OCI-LY1 (cell line): ENCODE measurements around the gene CIAO3.

Experiments
- H2AFZ ChIP-seq: fragments of 200-600 bp; sonication (generic), shearing (Covaris generic); 2 replicates; pipeline ENCODE4 v1.6.0; 2014; ENCODE audit warnings: antibody characterized with exemption, mild to moderate bottlenecking, low read length
- H3F3A ChIP-seq: fragments of 200-600 bp; sonication (generic), shearing (Covaris generic); 2 replicates; pipeline ENCODE4 v1.6.0; 2014; ENCODE audit warnings: mild to moderate bottlenecking, antibody characterized with exemption, low read length, moderate library complexity; ENCODE audit not compliant: insufficient read depth
- H3K27ac ChIP-seq: fragments of 200-600 bp; sonication (generic); 2 replicates; pipeline ENCODE4 v1.5.1; 2014; ENCODE audit warnings: low read length, mixed run types, mild to moderate bottlenecking, low read depth; ENCODE audit not compliant: poor library complexity, severe bottlenecking
- H3K27me3 ChIP-seq: fragments of 200-600 bp; sonication (generic); 2 replicates; pipeline ENCODE4 v1.6.0; 2014; ENCODE audit warnings: antibody characterized with exemption, mild to moderate bottlenecking, low read length, moderate library complexity; ENCODE audit not compliant: insufficient read depth
- H3K36me3 ChIP-seq: fragments of 200-600 bp; sonication (generic); 2 replicates; pipeline ENCODE4 v1.6.1; 2014; ENCODE audit warnings: mild to moderate bottlenecking, antibody characterized with exemption, low read length, moderate library complexity, mixed read lengths; ENCODE audit not compliant: insufficient read depth
- H3K4me1 ChIP-seq: fragments of 200-600 bp; sonication (generic); 2 replicates; pipeline ENCODE4 v1.5.1; 2014; ENCODE audit warnings: mild to moderate bottlenecking, low read length, moderate library complexity; ENCODE audit not compliant: insufficient read depth, severe bottlenecking
- H3K4me2 ChIP-seq: fragments of 200-600 bp; sonication (generic), shearing (Covaris generic); 2 replicates; pipeline ENCODE4 v1.6.1; 2014; ENCODE audit warnings: low read length
- H3K4me3 ChIP-seq: fragments of 200-600 bp; sonication (generic); 2 replicates; pipeline ENCODE4 v1.5.1; 2014; ENCODE audit warnings: low read length, low read depth, mild to moderate bottlenecking, mixed read lengths; ENCODE audit not compliant: poor library complexity, severe bottlenecking
- H3K79me2 ChIP-seq: fragments of 200-600 bp; shearing (Covaris generic); 2 replicates; pipeline ENCODE4 v1.6.1; 2016; ENCODE audit warnings: mixed run types, low read length, mixed read lengths; ENCODE audit not compliant: insufficient read depth
- H3K9ac ChIP-seq: fragments of 200-600 bp; sonication (generic), shearing (Covaris generic); 2 replicates; pipeline ENCODE4 v1.6.1; 2014; ENCODE audit warnings: mild to moderate bottlenecking, low read length, mixed read lengths
- H3K9me2 ChIP-seq: fragments of 200-600 bp; sonication (generic), shearing (Covaris generic); 2 replicates; pipeline ENCODE4 v1.6.1; 2014; ENCODE audit warnings: low read depth, mild to moderate bottlenecking, low read length, mixed read lengths
- H3K9me3 ChIP-seq: fragments of 200-600 bp; shearing (Covaris generic); 2 replicates; pipeline ENCODE4 v1.6.1; 2014; ENCODE audit warnings: low read length, mixed read lengths
- H4K20me1 ChIP-seq: fragments of 200-600 bp; sonication (generic), shearing (Covaris generic); 2 replicates; pipeline ENCODE4 v1.6.0; 2016; ENCODE audit warnings: mild to moderate bottlenecking, low read length; ENCODE audit not compliant: insufficient read depth
- EZH2 ChIP-seq: fragments of 200-600 bp; sonication (generic), shearing (Covaris generic); IDR thresholded peaks from 2 replicates; pipeline ENCODE4 v1.8.0; 2017; ENCODE audit warnings: borderline replicate concordance, mixed run types, mild to moderate bottlenecking, antibody characterized with exemption, low read length, moderate library complexity, mixed read lengths
- TF ChIP-seq, protein P1 (sequence below): fragments of 200-600 bp; sonication (generic), shearing (Covaris generic); IDR thresholded peaks from 2 replicates; pipeline ENCODE4 v1.5.1; 2017; ENCODE audit warnings: mild to moderate bottlenecking, antibody characterized with exemption, low read length, moderate library complexity, mixed read lengths

The CIAO3 gene

DNA sequence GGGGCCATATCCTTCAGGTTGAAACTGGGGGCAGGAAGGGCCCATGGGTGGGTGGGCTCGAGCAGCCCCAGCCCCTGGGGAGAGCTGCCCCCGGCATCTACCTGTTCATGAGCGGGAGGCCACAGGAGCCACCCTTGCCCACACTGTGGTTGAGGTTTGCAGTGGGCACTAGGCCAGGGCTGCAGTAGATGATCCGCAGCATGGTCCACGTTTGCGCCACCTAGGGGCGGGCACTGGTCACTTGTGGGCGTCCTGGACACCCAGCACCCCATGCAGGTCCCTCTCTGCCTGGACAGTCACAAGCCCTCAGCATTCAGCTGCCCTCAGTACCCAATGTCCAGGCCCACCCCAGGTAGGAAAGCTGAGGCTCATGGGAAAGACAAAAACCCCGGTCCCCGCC, 54.8 kb downstream of the CIAO3 start:
- H2AFZ ChIP-seq, result no peak overlapping the region
- no peaks in the 10 kb centered on the region for H3K9me3 ChIP-seq
- H3K9ac ChIP-seq, result no peak overlapping the region
- H4K20me1 ChIP-seq, result no peaks in the 10 kb centered on the region
- H3K4me3 ChIP-seq, result no peak overlapping the region
- peaks cover 58% of the 10 kb centered on the region for H3K4me1 ChIP-seq
- no peaks in the 10 kb centered on the region for H3K9me2 ChIP-seq
- H3K27me3 ChIP-seq, result no peaks in the 10 kb centered on the region
- H3K27ac ChIP-seq, result no peak overlapping the region
- no peaks in the 10 kb centered on the region for H3F3A ChIP-seq
- no peak overlapping the region for H3K4me2 ChIP-seq
- peaks cover 38% of the 10 kb centered on the region for H3K36me3 ChIP-seq
- 0 out of 2 replicates have a peak, but pooled peaks cover 5% of the 10 kb centered on the region for H3K79me2 ChIP-seq
- TF ChIP-seq EZH2, result no peak
- TF ChIP-seq, protein P1, sequence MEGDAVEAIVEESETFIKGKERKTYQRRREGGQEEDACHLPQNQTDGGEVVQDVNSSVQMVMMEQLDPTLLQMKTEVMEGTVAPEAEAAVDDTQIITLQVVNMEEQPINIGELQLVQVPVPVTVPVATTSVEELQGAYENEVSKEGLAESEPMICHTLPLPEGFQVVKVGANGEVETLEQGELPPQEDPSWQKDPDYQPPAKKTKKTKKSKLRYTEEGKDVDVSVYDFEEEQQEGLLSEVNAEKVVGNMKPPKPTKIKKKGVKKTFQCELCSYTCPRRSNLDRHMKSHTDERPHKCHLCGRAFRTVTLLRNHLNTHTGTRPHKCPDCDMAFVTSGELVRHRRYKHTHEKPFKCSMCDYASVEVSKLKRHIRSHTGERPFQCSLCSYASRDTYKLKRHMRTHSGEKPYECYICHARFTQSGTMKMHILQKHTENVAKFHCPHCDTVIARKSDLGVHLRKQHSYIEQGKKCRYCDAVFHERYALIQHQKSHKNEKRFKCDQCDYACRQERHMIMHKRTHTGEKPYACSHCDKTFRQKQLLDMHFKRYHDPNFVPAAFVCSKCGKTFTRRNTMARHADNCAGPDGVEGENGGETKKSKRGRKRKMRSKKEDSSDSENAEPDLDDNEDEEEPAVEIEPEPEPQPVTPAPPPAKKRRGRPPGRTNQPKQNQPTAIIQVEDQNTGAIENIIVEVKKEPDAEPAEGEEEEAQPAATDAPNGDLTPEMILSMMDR, result peak; percentile 22; the same call in 1 of the 2 replicates

DNA sequence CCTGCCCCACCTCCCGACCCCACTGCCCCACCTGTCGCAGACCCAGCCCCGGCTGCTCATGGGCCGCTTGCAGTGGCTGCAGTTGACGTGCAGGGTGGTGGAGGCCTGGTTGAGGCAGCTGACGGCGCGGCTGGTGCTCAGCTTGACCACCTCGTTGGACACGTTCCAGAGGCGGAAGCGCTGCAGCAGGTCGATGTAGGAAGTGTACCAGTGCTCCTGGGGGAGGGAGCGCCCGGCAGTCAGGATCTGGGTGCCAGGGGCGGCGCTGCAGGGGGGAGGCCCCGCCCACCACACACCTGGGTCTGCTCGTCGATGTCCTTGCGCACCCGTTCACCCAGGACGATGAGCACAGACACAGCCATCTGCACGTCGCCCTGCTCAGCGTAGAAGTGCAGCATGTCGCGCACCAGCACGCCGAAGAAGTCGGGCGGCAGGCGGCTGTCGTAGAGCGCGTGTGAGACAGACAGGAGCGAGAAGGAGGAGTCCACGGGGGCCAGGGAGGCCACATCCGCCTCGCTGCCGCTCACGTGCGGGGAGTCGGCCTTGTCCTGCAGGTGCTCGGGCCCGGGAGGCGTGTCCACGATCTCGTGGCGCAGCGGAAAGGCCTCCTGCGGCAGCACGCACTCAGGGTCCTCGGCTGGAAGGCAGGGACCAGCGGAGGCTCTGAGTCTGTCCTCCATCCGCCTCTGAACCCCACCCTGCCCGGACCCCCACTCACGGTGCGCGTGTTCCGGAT, 55.7 kb downstream of the CIAO3 start:
- H3K9me2 ChIP-seq, result no peaks in the 10 kb centered on the region
- H3K9me3 ChIP-seq, result no peaks in the 10 kb centered on the region
- H3K27ac ChIP-seq, result peak overlapping the region; percentile 23
- H3K4me1 ChIP-seq, result peaks cover 56% of the 10 kb centered on the region
- H3K9ac ChIP-seq, result no peak overlapping the region
- peak overlapping the region; percentile 86 for H3K4me3 ChIP-seq
- 0 out of 2 replicates have a peak, but pooled peaks cover 8% of the 10 kb centered on the region for H3K79me2 ChIP-seq
- H3K36me3 ChIP-seq, result peaks cover 38% of the 10 kb centered on the region
- peak overlapping the region; percentile 98; the same call in 1 of the 2 replicates for H3K4me2 ChIP-seq
- TF ChIP-seq, protein P1, result no peak
- no peak for TF ChIP-seq EZH2
- H3F3A ChIP-seq, result no peaks in the 10 kb centered on the region
- H2AFZ ChIP-seq, result no peak overlapping the region
- no peaks in the 10 kb centered on the region for H3K27me3 ChIP-seq
- H4K20me1 ChIP-seq, result no peaks in the 10 kb centered on the region

DNA sequence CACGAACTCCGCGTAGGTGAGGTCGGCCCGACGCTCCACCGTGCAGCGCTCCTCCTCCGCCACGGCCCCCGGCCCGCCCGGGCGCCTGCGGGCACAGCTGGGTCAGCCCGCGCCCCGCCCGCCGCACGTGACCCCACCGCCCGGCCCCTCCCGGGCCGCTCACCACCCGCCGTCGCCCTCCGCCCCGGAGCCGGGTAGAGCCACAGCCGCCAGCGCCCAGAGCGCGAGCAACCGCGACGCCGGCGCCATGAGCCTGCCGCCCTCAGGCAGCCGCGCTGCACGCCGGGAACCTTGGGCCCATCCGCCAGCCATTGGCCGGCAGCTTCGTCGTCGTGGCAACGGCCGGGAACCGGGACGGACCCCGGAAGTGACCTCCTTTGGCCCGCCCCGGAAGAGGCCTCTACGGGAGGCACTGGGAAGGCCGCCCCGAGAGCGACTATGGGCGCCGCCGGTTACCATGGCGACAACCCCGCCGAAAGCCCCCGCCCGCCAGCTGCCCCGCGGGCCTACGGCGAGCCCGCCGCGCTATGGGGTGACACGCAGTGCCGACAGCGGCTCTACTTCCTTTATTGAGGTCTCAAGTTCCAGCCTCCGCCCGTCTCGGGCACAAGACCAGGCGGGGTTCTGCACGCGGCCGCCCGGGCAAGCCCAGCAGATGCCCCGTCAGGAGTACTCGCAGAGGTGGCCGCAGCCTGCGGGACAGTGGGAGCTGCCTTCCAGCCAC, 56.6 kb downstream of the CIAO3 start, which contains the start of gene JMJD8:
Gene JMJD8 (minus strand): TSS at position 264 of the 724 bp plus-strand sequence. CDS start 15 bp downstream, at position 249.
- TF ChIP-seq, protein P1, result no peak
- no peak for TF ChIP-seq EZH2
- Histone ChIP-seq H3K4me1 (peaks cover 53% of the 10 kb centered on the region), H3K27me3 (no peaks in the 10 kb centered on the region), H3K9ac (peak within 1 kb of the TSS; percentile 82), H3K36me3 (peaks cover 38% of the 10 kb centered on the region), H3K4me3 (peak within 1 kb of the TSS; percentile 86), H3K9me2 (no peaks in the 10 kb centered on the region), H2AFZ (no peak within 1 kb of the TSS), H4K20me1 (no peaks in the 10 kb centered on the region), H3K9me3 (no peaks in the 10 kb centered on the region), H3K4me2 (peak within 1 kb of the TSS; percentile 98), H3K27ac (peak within 1 kb of the TSS; percentile 62), H3K79me2 (0 out of 2 replicates have a peak, but pooled peaks cover 8% of the 10 kb centered on the region), H3F3A (no peaks in the 10 kb centered on the region)
